GM18858 (cell line): ENCODE results near the gene CD109.
"Not testable (repeated sequence)": the region's sequence is repeated elsewhere in the genome, so short reads cannot be mapped to it uniquely, and the experiment has no call there.

ENCODE experiments used
- ATAC-seq: cut with Tn5 transposase; IDR thresholded peaks from one replicate; pipeline ENCODE4 v1.9.1; 2021; ENCODE audit not compliant: unreplicated experiment

Gene CD109

DNA sequence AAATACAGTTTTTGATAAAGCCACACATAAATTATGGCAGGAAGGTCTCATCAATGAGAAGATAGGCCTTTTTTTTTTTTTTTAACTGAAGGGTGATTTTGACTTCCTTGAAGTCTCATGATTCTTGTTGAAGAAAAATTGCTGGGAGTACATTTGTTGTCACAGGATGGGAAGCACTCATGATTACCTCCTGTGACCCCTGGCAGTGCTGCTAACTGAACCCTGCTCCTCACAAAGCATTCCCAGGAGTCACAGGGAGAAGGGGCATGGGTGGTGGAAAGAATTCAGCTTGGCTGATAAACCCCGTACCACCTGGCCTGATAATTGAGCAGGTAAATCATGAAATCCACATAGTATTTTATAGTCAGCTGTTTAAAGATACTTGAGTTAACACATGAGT, 86.9 kb downstream of the CD109 start:
- no peak for ATAC-seq

- no peak for ATAC-seq
Observed at GRCh38 chr6:73784726-73785505, 88.9 kb downstream of the CD109 start.

- ATAC-seq, result no peak
Observed at GRCh38 chr6:73790574-73790973, 94.6 kb downstream of the CD109 start.

DNA sequence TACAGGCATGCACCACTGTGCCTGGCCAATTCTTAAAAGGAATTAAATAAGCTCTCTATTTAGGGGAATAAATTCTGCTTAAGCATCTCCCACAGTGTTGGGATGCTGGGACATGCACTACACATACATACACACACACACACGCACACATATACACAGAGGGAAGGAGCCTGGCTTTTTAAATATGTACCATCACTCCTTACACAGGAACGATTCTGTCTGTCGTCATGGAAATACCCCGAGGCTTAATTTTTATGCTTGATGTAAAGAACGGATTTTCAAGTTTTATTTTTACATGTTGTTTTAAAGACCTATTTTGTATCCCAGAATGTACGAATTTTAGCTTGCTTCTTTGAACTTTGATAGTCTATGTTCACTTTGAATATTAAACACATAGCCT, 95.3 kb downstream of the CD109 start:
- ATAC-seq, result no peak

DNA sequence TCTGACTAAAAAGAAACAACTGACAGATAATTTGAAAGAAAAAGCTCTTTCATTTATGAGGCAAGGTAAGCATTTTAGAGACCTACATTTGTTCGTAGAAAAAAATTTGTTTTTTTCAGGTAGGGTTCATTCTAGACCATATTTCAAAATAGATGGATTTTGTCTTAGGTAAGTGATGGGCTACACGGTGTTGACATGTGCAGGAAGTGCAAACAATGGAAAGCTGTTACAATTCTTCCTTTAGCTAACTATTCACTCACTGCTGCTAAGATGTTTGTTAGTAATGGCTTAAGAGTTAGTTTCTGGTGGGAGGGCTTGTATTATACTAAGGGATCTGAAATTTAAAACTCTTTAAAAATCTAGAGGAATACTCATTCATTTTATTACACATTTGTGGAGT, 96.7 kb downstream of the CD109 start:
- ATAC-seq, result no peak

DNA sequence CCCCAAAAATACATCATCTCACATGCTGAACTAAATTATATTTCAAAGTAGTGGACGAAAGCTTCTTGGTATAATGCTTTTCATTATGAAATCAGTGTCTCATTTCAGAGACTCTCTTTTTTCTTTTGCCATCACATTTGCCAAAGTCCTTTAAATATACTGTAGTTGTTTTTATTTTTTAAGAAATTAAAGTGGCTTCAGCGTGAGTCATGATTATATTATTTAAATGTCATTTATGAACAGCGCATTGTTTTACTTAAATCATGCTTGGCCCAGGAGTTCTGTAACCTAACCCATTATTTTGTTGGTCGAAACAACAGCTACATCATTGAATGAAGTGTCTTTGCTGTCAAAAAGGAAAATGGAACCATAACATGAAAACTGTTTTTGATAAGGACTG, 100.9 kb downstream of the CD109 start:
- no peak for ATAC-seq

- ATAC-seq, result no peak
Observed at GRCh38 chr6:73797861-73798260, 101.9 kb downstream of the CD109 start.

- ATAC-seq, result peak; percentile 85
Observed at GRCh38 chr6:73798592-73798991, 102.6 kb downstream of the CD109 start.

GRCh38 chr6:73800997-73801396, 105.0 kb downstream of the CD109 start:
- ATAC-seq, result no peak

GRCh38 chr6:73801652-73802268, 105.8 kb downstream of the CD109 start:
- no peak for ATAC-seq

- ATAC-seq, result no peak
Observed at GRCh38 chr6:73802366-73802765, 106.4 kb downstream of the CD109 start.

DNA sequence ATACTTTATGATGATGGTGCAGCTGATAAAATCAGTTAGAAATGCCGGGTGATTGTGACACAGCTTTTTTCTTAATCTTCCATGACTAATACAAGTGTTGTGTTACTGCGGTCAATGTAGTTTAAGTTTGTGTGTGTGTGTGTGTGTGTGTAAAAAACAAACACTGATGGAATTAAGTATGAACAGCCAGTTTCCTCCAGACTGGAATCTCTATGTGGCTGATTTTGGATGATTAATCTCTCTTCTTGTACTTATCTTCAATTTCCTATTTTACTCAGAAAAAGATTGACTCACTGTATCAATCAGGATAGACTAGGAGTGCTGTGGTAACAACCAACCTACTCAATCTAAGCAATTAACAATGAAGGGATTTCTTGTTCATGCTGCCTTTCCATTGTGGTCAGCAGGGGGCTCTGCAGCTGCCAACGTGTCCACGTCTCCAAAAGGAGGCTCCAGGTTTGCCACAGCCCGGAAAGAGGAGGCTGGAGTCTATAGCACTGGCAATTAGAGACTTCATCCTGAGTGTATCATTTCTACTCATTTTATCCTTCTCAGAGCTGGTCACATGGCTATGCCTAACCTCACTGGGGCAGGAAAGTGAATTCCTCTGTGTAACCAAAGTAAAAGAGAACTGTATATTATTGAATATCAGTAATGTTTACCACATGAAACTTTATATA, 107.7 kb downstream of the CD109 start:
- no peak for ATAC-seq

DNA sequence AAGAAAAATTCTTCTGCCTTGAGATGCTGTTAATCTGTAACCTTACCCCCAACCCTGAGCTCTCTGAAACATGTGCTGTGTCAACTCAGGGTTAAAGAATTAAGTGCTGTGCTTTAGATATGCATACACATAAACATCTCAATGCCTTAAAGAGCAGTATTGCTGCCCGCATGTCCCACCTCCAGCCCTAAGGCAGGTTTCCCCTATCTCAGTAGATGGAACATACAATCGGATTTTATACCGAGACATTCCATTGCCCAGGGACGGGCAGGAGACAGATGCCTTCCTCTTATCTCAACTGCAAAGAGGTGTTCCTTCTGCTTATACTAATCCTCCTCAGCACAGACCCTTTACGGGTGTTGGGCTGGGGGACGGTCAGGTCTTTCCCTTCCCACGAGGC, 109.2 kb downstream of the CD109 start:
- not testable (repeated sequence) for ATAC-seq

- not testable (repeated sequence) for ATAC-seq
Observed at GRCh38 chr6:73805982-73806381, 110.0 kb downstream of the CD109 start.

DNA sequence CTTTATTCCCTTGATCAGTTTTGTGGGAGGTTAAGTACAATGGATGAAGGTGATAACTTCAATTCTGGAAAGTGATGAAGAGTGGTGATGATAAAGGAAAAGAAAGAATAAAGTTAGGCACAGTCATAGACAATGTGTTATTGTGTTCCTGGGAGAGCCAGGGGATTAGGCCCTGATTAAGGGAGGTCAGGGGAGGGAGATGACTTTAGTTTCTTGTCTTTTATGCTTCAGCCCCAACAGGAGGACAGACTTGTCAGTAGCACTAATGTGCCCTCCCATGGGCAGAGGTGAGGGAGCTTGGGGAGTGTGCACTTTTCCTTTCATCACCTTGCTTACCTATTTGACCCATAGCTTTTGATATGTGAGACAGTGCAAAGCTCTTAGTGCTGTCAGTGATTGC, 115.7 kb downstream of the CD109 start:
- ATAC-seq, result no peak

GRCh38 chr6:73817253-73817652, 121.2 kb downstream of the CD109 start:
- ATAC-seq, result no peak

DNA sequence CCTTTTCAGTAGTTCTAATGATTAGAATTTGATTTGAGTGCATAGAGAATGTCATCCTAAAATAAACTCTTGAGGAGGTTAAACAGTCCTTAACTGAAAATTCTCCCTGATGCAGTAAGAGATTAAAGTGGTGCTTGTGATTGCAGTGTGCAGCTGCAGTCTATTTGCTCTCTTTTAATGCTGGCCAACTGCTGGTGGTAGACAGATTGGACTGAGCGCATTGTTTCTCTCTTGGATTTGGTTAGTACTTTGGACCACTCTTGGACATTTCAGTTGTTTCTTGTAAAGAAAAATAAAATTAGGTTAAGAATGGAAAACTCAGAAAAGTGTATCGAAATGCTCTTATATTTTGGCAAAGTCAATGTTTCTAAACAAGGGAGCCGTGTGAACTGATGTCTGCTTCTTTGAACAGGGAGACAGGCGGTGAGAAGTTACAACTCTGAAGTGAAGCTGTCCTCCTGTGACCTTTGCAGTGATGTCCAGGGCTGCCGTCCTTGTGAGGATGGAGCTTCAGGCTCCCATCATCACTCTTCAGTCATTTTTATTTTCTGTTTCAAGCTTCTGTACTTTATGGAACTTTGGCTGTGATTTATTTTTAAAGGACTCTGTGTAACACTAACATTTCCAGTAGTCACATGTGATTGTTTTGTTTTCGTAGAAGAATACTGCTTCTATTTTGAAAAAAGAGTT, 127.2 kb downstream of the CD109 start:
- ATAC-seq, result no peak

GRCh38 chr6:73823832-73824231, 127.8 kb downstream of the CD109 start:
- ATAC-seq, result no peak

DNA sequence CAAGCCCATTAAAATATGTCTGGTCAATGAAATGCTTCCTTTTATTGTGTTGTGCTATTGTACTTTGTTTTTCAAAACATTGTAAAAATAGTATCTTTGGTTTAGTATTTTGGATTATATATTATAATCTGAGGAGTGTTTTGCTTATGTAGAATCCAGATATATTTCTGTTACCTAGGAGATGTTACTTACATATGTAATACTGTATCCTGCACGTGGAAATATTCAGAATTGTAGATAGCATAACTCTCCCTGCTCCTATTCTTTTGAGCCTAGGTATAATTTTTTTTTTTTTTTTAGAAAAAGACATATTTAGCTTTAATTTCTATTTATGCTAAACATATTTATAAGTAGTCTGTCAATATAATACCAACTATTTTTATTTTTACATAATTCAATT, 130.6 kb downstream of the CD109 start:
- no peak for ATAC-seq

GRCh38 chr6:73830119-73830518, 134.1 kb downstream of the CD109 start:
- no peak for ATAC-seq

GRCh38 chr6:73832313-73832712, 136.3 kb downstream of the CD109 start:
- no peak for ATAC-seq

DNA sequence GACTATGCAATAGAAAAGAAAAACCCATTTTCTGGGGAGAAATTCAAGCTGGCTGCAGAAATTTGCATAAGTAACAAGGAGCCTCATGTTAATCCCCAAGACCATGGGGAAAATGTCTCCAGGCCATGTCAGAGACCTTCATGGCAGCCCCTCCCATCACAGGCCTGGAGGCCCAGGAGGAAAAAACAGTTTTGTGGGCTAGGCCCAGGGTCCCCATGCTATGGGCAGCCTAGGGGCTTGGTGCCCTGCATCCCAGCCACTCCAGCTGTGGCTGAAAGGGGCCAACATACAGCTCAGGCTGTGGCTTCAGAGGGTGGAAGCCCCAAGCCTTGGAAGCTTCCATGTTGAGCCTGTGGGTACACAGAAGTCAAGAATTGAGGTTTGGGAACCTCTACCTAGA, 148.7 kb downstream of the CD109 start:
- not testable (repeated sequence) for ATAC-seq
